GM12878 (cell line): ENCODE measurements around the gene POLR1A. TPM values are rescaled to one million over a fixed set of nuclear protein-coding genes. Genes with fewer than 3 reads are reported as not detected.

Experiments used
- ATAC-seq: fragments of 200-7000 bp; cut with Tn5 transposase; 3 replicates; pipeline ENCODE4 v1.9.1; 2020; ENCODE audit warnings: mild to moderate bottlenecking, moderate library complexity
- BruUV-seq: library from RNA; stranded (reverse); fragments of 400-500 nt; replicated peaks from 2 replicates; lab custom pipeline; 2021; lab: Mats Ljungman, UMichigan
- CTCF ChIA-PET: fragments of 300-600 bp; sonication (Branson Sonifier 250); formaldehyde crosslinking; extraction: SDS; loops from one replicate; lab custom pipeline; 2021; ENCODE audit warnings: inconsistent platforms; lab: Yijun Ruan, JAX
- POLR2A ChIA-PET: fragments of 350-600 bp; formaldehyde crosslinking; extraction: SDS; loops from one replicate; lab custom pipeline; 2021; ENCODE audit warnings: inconsistent platforms; lab: Charles Lee
- RAD21 ChIA-PET: fragments of 300-600 bp; sonication (Branson Sonifier 250); formaldehyde crosslinking; loops from one replicate; lab custom pipeline; 2023; ENCODE audit warnings: antibody characterized with exemption; ENCODE audit not compliant: unreplicated experiment; lab: Charles Lee
- SMC1A ChIA-PET: fragments of 300-600 bp; sonication (Branson Sonifier 250); formaldehyde crosslinking; loops from one replicate; lab custom pipeline; 2023; ENCODE audit not compliant: unreplicated experiment, uncharacterized antibody; lab: Charles Lee
- DNase-seq: peaks from one replicate; pipeline ENCODE4 v3.0.0-alpha.2; 2011; ENCODE audit warnings: low read depth, low spot score
- FAIRE-seq: peaks from 3 replicates; lab custom pipeline; 2011; peaks lifted over from hg19 to GRCh38; lab: Jason Lieb, UNC
- H2AFZ ChIP-seq: 2 replicates; pipeline ENCODE4 v1.6.0; 2011; ENCODE audit warnings: low read depth, low read length, control low read depth; ENCODE audit not compliant: control insufficient read depth
- H3K27ac ChIP-seq: 2 replicates; pipeline ENCODE4 v1.5.1; 2011; ENCODE audit warnings: control low read depth; ENCODE audit not compliant: control insufficient read depth, insufficient read depth
- H3K27me3 ChIP-seq, 2 experiments: replicated peaks in 1 of 2; 2 replicates each; pipeline versions ENCODE4 v1.6.0 to v1.6.1; 2011; ENCODE audit warnings: low read length in 1 of 2; ENCODE audit not compliant: control insufficient read depth in 2 of 2, insufficient read depth in 2 of 2
- H3K36me3 ChIP-seq, 2 experiments: 2 replicates each; pipeline ENCODE4 v1.5.1; 2011; ENCODE audit warnings: low read length in 1 of 2; ENCODE audit not compliant: control insufficient read depth in 2 of 2, insufficient read depth in 2 of 2
- H3K4me1 ChIP-seq: 2 replicates; pipeline ENCODE4 v1.6.1; 2011; ENCODE audit warnings: mild to moderate bottlenecking, low read length, moderate library complexity, mixed read lengths; ENCODE audit not compliant: control insufficient read depth, insufficient read depth
- H3K4me2 ChIP-seq: 2 replicates; pipeline ENCODE4 v1.6.0; 2011; ENCODE audit warnings: control low read depth; ENCODE audit not compliant: control insufficient read depth, insufficient read depth
- H3K4me3 ChIP-seq: fragments of 200-600 bp; sonication (generic); 2 replicates; pipeline ENCODE4 v1.5.1; 2016
- H3K79me2 ChIP-seq: 2 replicates; pipeline ENCODE4 v1.6.0; 2011; ENCODE audit warnings: low read length; ENCODE audit not compliant: control insufficient read depth, insufficient read depth
- H3K9ac ChIP-seq: 2 replicates; pipeline ENCODE4 v1.8.0; 2011; ENCODE audit warnings: low read length, control low read depth, mixed read lengths; ENCODE audit not compliant: control insufficient read depth, insufficient read depth
- H3K9me3 ChIP-seq: replicated peaks from 3 replicates; pipeline ENCODE4 v1.5.1; 2011; ENCODE audit warnings: mild to moderate bottlenecking, low read length; ENCODE audit not compliant: control insufficient read depth, insufficient read depth
- H4K20me1 ChIP-seq: 2 replicates; pipeline ENCODE4 v1.6.0; 2011; ENCODE audit not compliant: control insufficient read depth, insufficient read depth
- BCL11A ChIP-seq: IDR thresholded peaks from 2 replicates; pipeline ENCODE4 v1.6.1; 2011; ENCODE audit warnings: low read depth, low read length
- CBX3 ChIP-seq: fragments of 200-600 bp; sonication (generic); IDR thresholded peaks from 2 replicates; pipeline ENCODE4 v1.6.1; 2016; ENCODE audit warnings: low read depth, borderline replicate concordance
- HCFC1 ChIP-seq: fragments of 150-350 bp; IDR thresholded peaks from 2 replicates; pipeline ENCODE4 v1.6.1; 2014; ENCODE audit warnings: low read length
- LARP7 ChIP-seq: fragments of 450-650 bp; IDR thresholded peaks from 2 replicates; pipeline ENCODE4 v1.6.1; 2017; ENCODE audit warnings: mild to moderate bottlenecking
- RELA ChIP-seq: fragments of 450-650 bp; IDR thresholded peaks from 2 replicates; pipeline ENCODE4 v1.8.0; 2014; ENCODE audit warnings: borderline replicate concordance; ENCODE audit not compliant: partially characterized antibody
- SUZ12 ChIP-seq: fragments of 200-600 bp; sonication (generic); IDR thresholded peaks from one replicate; pipeline ENCODE4 v1.6.1; 2018; ENCODE audit warnings: antibody characterized with exemption, mild to moderate bottlenecking; ENCODE audit not compliant: unreplicated experiment
- ZBTB40 ChIP-seq: fragments of 450-650 bp; IDR thresholded peaks from 2 replicates; pipeline ENCODE4 v1.6.1; 2016; ENCODE audit warnings: mild to moderate bottlenecking, moderate library complexity, borderline replicate concordance
- ZNF207 ChIP-seq: fragments of 450-650 bp; IDR thresholded peaks from 2 replicates; pipeline ENCODE4 v1.6.1; 2014; ENCODE audit warnings: antibody characterized with exemption, mild to moderate bottlenecking, borderline replicate concordance
- WGBS: methylation state at CpG from one replicate; pipeline ENCODE4 v1.1.6; 2016; ENCODE audit warnings: low lambda C conversion rate; ENCODE audit not compliant: insufficient replicate concordance, insufficient coverage; ENCODE audit errors: missing lambda C conversion rate; 5-methylcytosine and 5-hydroxymethylcytosine counted together
- in situ Hi-C: fragments of 300-500 bp; cut with MboI; formaldehyde crosslinking; loops from 9 replicates; pipeline ENCODE4 v1.14.3; 2018; ENCODE audit warnings: mixed read lengths
- intact Hi-C: fragments of 100-400 bp; cut with micrococcal nuclease; formaldehyde crosslinking; loops from one replicate; pipeline ENCODE4 v1.14.2; 2022; ENCODE audit not compliant: unreplicated experiment
- polyA plus RNA-seq, 11 experiments: library from polyadenylated mRNA; depleted of rRNA in 4 of 11; unstranded in 6 of 11; stranded (reverse) in 5 of 11; fragments of >200 nt; fragmentation: Nextera tagmentation in 4 of 11; fragmentation: Illumina TruSeq in 1 of 11; extraction: Ambion mirVana in 4 of 11; extraction: Trizol in 1 of 11; gene quantifications; 1 replicate in 1 of 11; 2 replicates in 10 of 11; pipeline versions ENCODE4 v1.2.1 to v1.2.3, GENCODE V29; 2011 to 2016; ENCODE audit warnings: inconsistent platforms in 2 of 11, missing spikeins in 2 of 11, low read depth in 1 of 11
- total RNA-seq, 4 experiments: library from RNA; depleted of rRNA in 3 of 4; stranded (reverse); fragments of >200 nt in 3 of 4; fragmentation: Illumina TruSeq in 1 of 4; extraction: Trizol in 1 of 4; gene quantifications; 2 replicates each; pipeline versions ENCODE4 v1.2.1 to v1.2.3, GENCODE V29; 2013 to 2021

POLR1A gene
- total and polyA plus RNA-seq, 10 of the 15 experiments (the other 5 are each of a cell fraction or from before 2014, with no cell fraction given): 2.1 to 53.9 (median 17.8) TPM

- intact Hi-C loops: no loop called here
- Histone ChIP-seq H3K9ac (no peak overlapping the region), H2AFZ (no peak overlapping the region), H3K36me3 (peaks cover 0 to 11% of the 10 kb centered on the region in 2 experiments; a peak in 3 of 4 replicates), H3K4me2 (no peak overlapping the region), H3K4me1 (peaks cover 17% of the 10 kb centered on the region), H3K79me2 (no peaks in the 10 kb centered on the region), H3K27me3 (no peaks in the 10 kb centered on the region), H3K4me3 (no peak overlapping the region), H4K20me1 (no peaks in the 10 kb centered on the region), H3K9me3 (no peaks in the 10 kb centered on the region; the same call in 2 of the 3 replicates), H3K27ac (no peak overlapping the region)
- ChIA-PET CTCF (interaction anchor here (0.9 to 6.4 kb wide), 11 partner anchors 8 to 195 kb away, joined by 3 to 43 read pairs (median 15); no protein-coding TSS in a partner anchor), RAD21 (interaction anchor here (1.0 to 8.4 kb wide), 9 partner anchors 15 to 194 kb away, joined by 3 to 132 read pairs (median 16); partner anchors contain the start of gene ST3GAL5), POLR2A (interaction anchor here (0.5 to 8.2 kb wide), 4 partner anchors 10 to 611 kb away, joined by 3 to 97 read pairs (median 15); no protein-coding TSS in a partner anchor), SMC1A (interaction anchor here (1.0 to 7.7 kb wide), 12 partner anchors 8 to 191 kb away, joined by 3 to 106 read pairs (median 10); no protein-coding TSS in a partner anchor)
- no peak for DNase-seq
- ATAC-seq: no peak
- WGBS: 94% methylated on average over 11 of the region's 12 CpGs
- no TSS peak for BruUV-seq
- FAIRE-seq: no peak
- no peak for TF ChIP-seq CBX3
- TF ChIP-seq SUZ12: no peak
- TF ChIP-seq ZNF207: no peak
- TF ChIP-seq ZBTB40: no peak
- no peak for TF ChIP-seq HCFC1
- no peak for TF ChIP-seq RELA
- no peak for TF ChIP-seq BCL11A
- no peak for TF ChIP-seq LARP7
- in situ Hi-C loops: no loop called here
Observed at GRCh38 chr2:86021396-86022378, 84.0 kb downstream of the POLR1A start.
